ENCODE measurements around the gene STOML2. TPM values are rescaled to one million over a fixed set of nuclear protein-coding genes. Genes with fewer than 3 reads are reported as not detected.

Gene STOML2, protein sequence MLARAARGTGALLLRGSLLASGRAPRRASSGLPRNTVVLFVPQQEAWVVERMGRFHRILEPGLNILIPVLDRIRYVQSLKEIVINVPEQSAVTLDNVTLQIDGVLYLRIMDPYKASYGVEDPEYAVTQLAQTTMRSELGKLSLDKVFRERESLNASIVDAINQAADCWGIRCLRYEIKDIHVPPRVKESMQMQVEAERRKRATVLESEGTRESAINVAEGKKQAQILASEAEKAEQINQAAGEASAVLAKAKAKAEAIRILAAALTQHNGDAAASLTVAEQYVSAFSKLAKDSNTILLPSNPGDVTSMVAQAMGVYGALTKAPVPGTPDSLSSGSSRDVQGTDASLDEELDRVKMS
- total RNA-seq (2022; extraction: Qiagen RNA extraction), result 200 to 254 TPM (median 236 TPM) in 5 replicates

DNA sequence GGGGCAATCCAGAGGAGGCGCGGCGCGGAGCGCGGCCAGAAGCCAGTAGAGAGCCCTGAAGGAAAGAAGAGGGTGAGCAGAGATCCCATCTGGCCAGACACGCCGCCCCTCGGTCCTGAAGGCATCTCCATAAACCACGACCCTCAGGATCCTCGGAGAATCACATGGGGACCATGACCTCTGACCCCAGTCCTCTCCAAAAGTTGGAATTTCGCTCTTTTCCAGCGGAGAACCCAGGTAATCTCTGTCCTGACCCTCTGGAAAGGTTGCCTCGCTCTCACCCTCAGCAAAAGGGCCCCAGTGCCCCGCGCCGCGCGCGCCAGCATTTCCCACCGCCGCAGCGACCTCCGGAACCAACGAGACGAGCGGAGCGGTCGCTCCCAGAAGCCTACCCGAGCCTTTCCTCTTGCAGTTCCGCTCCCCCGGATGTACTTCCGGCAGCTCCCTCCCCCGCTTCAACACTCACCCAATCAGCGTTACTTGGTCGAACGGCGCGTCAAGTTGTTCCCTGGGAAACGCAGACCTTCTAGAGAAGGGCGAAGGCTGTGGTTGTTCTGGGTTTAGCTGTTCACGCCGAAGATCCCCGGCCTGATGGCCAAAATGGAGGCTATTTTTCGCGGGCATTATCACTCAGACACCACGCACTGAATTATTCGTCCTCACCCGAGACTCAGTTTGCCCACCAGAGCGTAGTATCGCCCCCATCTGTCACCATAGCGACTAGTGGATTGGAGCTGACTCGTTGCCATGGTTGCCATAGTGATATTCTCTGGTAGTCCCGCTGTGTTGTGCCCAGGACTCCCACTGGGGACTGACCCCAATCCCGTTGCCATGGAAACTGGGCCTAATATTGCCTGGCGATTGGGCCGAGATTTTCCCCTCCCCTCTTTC is at the start of gene STOML2:
TSS of gene STOML2 (minus strand) at position 363 of the 891 bp plus-strand sequence. CDS start at position 326, 37 bp downstream.

DNA sequence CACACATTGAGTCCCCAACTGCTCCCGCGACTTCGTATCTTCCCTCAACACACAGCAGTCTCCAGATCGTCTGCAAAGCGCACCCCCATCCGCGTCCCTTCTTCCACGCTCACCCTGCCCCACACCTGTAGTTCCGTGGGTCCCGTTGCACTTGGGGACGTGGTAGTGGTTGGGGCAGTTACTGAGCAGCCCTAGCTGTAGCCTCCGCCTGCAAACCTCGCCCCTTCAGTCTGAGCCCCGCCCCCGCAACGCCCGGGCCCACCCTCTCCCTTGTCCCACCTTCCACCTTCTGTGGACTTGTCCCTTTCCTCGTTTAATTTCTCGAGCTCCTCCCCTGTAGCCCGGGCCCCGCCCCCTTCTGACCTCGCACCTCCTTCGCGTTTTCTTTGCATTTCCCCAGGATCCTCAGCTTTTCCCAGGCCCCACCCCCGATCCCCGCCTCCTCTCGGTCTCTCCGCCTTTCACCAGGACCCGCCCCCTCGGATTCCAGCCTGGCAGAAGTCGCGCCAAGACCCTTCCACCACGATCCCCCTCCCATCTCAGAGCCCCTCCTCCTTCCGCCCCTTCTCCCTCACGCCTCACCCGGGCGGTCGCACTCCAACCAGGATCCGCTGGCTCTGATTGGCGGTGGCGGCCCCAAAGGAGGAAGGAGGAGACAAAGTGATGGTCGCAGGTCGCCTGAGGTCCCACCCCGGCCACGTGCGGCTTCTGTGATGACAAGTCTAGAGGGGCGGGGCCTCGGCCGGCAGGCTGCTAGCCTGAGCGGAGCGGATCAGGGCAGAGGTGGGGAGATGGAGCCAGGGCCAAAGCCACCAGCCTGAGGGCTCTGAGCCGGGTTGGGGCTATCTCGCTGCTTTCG is 13.0 kb upstream of the STOML2 start, which contains the start of gene ATOSB:
TSS of gene ATOSB (minus strand) at position 183 of the 859 bp plus-strand sequence. CDS start 7,588 bp downstream, outside the sequence.

GRCh38 chr9:35096035-35096849 is 6.7 kb downstream of the STOML2 start, which contains the start of gene PIGO:
PIGO (minus strand) TSS chr9:35096591; CDS start chr9:35095565, 1,026 bp downstream.

DNA sequence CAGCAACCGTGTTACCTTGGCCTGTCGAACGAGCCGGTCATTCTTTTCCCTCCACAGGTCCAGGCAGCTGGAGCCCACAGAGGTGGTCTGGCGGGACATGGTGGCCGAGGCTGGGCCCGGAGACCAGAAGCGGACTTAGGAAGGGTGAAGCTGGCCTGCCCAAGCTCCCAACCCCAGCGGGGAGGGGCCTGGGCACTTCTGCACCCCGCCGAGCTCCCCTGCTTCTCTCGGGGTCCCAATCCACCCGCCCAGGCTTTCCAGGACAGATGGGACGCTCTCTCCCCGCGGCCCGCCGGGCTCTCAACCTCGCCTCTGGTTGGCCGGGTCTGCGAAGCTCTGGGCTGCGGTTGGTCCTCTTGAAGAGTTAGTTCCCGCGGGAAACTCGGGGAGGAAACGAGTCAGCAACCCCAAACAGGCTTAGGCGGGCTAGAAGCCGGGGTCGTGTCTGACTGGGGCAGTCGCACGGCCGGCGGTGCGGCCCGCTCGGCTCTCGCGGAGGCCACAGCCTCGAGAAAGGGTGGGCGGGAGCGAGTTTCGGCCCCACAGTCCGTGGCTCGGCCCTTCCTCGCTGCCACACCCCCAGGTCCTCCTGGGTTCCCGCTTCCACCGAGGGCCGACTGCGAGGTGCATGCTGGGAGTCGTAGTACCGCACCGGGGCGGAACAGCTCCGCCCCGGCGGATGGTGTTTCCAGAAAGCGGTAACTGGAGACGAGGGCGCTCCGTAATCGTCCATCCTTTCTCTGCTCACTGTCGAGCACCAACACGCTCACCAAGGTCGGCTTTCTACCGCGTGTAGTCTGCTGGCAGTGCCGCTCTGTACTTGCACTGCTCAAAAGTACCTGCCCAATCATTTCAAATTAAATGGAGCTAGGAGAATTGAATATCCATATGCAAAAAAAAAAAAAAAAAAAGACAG is 23.2 kb downstream of the STOML2 start, which contains the start of gene FANCG:
TSS of gene FANCG (minus strand) at position 517 of the 916 bp plus-strand sequence. CDS start at position 99, 418 bp downstream.

DNA sequence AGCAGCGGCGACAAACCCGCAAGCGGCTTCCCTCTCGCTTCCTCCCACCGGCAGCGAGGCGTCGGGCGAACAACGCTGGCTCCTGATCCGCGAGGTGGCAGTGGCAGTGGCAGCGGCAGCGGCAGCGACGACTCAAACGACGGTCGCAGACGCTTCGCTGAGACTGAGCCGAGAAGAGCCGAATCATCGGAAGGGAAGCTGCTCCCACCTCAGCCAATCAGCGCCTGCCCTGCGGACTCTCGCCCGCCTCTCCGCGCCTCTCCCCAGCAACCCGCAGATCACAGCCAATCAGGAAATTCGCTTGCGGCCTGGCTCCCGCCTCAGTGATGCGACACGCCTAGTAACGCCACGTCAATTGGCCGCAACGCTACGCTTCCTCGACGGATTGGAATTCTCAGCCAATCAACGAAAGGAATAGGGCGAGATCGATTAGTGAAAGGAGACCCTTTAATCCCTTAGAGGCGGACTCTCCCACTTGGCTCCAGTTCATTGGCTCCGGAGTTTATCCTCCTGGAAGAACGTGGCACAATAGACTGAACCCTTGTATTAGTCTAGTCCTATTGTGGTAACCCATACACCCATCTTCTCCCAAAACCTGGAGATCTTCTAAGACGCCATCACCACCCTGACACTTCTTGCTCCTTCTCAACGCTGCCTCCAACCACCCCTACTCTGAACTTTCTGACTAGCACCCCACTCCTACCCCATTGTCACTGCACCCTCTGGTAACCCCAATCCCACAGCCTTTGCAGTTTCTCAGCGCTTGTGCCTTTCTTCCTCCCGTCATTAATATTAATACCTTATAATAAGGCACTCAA is 30.3 kb downstream of the STOML2 start, which contains the start of gene VCP:
TSS of gene VCP (minus strand) at position 165 of the 818 bp plus-strand sequence. CDS start 272 bp downstream, outside the sequence.

Other genes starting within 250 kb of the STOML2 start
- gene PHF24, start 144.8 kb downstream of the STOML2 start, total RNA-seq (2022; extraction: Qiagen RNA extraction), result 0.08 to 0.19 TPM (median 0.14 TPM) in 5 replicates
- gene DNAJB5, start 113.4 kb downstream of the STOML2 start, total RNA-seq (2022; extraction: Qiagen RNA extraction), result 11.7 to 13.9 TPM (median 13.0 TPM) in 5 replicates
- 233 to 308 TPM (median 293 TPM) in 5 replicates for gene VCP, start 30.5 kb downstream of the STOML2 start, total RNA-seq (2022; extraction: Qiagen RNA extraction)
- gene FANCG, start 23.2 kb downstream of the STOML2 start, total RNA-seq (2022; extraction: Qiagen RNA extraction), result 31.3 to 48.0 TPM (median 47.2 TPM) in 5 replicates
- gene PIGO, start 6.5 kb downstream of the STOML2 start, total RNA-seq (2022; extraction: Qiagen RNA extraction), result 36.4 to 47.2 TPM (median 46.2 TPM) in 5 replicates
- 8.8 to 14.3 TPM (median 11.8 TPM) in 5 replicates for gene ATOSB, start 12.7 kb upstream of the STOML2 start, total RNA-seq (2022; extraction: Qiagen RNA extraction)
- 9.2 to 13.5 TPM (median 12.8 TPM) in 5 replicates for gene UNC13B, start 58.9 kb upstream of the STOML2 start, total RNA-seq (2022; extraction: Qiagen RNA extraction)